GM19099 (cell line): ENCODE data around the gene THOC2.

Experiments
- POLR2A ChIP-seq: IDR thresholded peaks from 3 replicates; pipeline ENCODE4 v1.6.1; 2011; ENCODE audit warnings: low read depth; ENCODE audit not compliant: insufficient read length; ENCODE audit errors: extremely low read depth

The THOC2 gene

GRCh38 chrX:123732670-123733363, at the start of gene THOC2:
Gene THOC2 (minus strand): TSS chrX:123733052. CDS start chrX:123733022, 30 bp downstream.
- TF ChIP-seq POLR2A = peak; percentile 72

- no peak for TF ChIP-seq POLR2A
Measured at GRCh38 chrX:123779908-123780396, 47.1 kb upstream of the THOC2 start.

GRCh38 chrX:123773258-123773988, 40.6 kb upstream of the THOC2 start:
- TF ChIP-seq POLR2A = no peak

GRCh38 chrX:123771449-123772064, 38.7 kb upstream of the THOC2 start:
- TF ChIP-seq POLR2A = peak; percentile 43

- peak; percentile 62 for TF ChIP-seq POLR2A
Measured at GRCh38 chrX:123764967-123765871, 32.4 kb upstream of the THOC2 start.

- no peak for TF ChIP-seq POLR2A
Measured at GRCh38 chrX:123756320-123756719, 23.5 kb upstream of the THOC2 start.

GRCh38 chrX:123755107-123755506, 22.3 kb upstream of the THOC2 start:
- TF ChIP-seq POLR2A = no peak

GRCh38 chrX:123753656-123754350, 21.0 kb upstream of the THOC2 start:
- no peak for TF ChIP-seq POLR2A

- TF ChIP-seq POLR2A = no peak
Measured at GRCh38 chrX:123749643-123750042, 16.8 kb upstream of the THOC2 start.

- no peak for TF ChIP-seq POLR2A
Measured at GRCh38 chrX:123745511-123745910, 12.7 kb upstream of the THOC2 start.

GRCh38 chrX:123743312-123743711, 10.5 kb upstream of the THOC2 start:
- no peak for TF ChIP-seq POLR2A

- TF ChIP-seq POLR2A = no peak
Measured at GRCh38 chrX:123742440-123742839, 9.6 kb upstream of the THOC2 start.

GRCh38 chrX:123740536-123740935, 7.7 kb upstream of the THOC2 start:
- TF ChIP-seq POLR2A = no peak

- TF ChIP-seq POLR2A = no peak
Measured at GRCh38 chrX:123740006-123740405, 7.2 kb upstream of the THOC2 start.
